WERI-Rb-1 (cell line): ENCODE data around the gene ZFHX3.

ENCODE experiments used
- DNase-seq: peaks from one replicate; pipeline ENCODE4 v3.0.0-alpha.2; 2020
- H3K27ac ChIP-seq: fragments of 250-450 bp; sonication (Bioruptor Pico); 2 replicates; pipeline ENCODE4 v1.5.1; 2020; ENCODE audit warnings: mild to moderate bottlenecking, moderate library complexity
- H3K27me3 ChIP-seq: fragments of 250-450 bp; sonication (Bioruptor Pico); 2 replicates; pipeline ENCODE4 v1.5.1; 2021; ENCODE audit warnings: mild to moderate bottlenecking, low read depth, moderate library complexity; ENCODE audit not compliant: insufficient read depth, severe bottlenecking
- H3K36me3 ChIP-seq: fragments of 250-450 bp; sonication (Bioruptor Pico); 2 replicates; pipeline ENCODE4 v1.5.1; 2020; ENCODE audit warnings: mild to moderate bottlenecking, moderate library complexity
- H3K4me3 ChIP-seq: 2 replicates; pipeline ENCODE4 v1.5.1; 2011; ENCODE audit warnings: low read depth, mild to moderate bottlenecking, control low read depth, low read length
- H3K9me3 ChIP-seq: fragments of 250-450 bp; sonication (Bioruptor Pico); 2 replicates; pipeline ENCODE4 v1.5.1; 2021; ENCODE audit warnings: mild to moderate bottlenecking, moderate library complexity; ENCODE audit not compliant: severe bottlenecking
- CTCF ChIP-seq: IDR thresholded peaks from 2 replicates; pipeline ENCODE4 v1.5.1; 2011; ENCODE audit warnings: low read depth, mild to moderate bottlenecking, control low read depth, inconsistent platforms, low read length

Gene ZFHX3

GRCh38 chr16:72974142-72974769 is 73.7 kb downstream of the ZFHX3 start:
- TF ChIP-seq CTCF: no peak
- Histone ChIP-seq H3K4me3 (no peak overlapping the region), H3K36me3 (no peaks in the 10 kb centered on the region; the same call in 1 of the 2 replicates), H3K27ac (no peak overlapping the region), H3K27me3 (no peaks in the 10 kb centered on the region), H3K9me3 (no peaks in the 10 kb centered on the region)
- no peak for DNase-seq

GRCh38 chr16:72972878-72973571 is 74.9 kb downstream of the ZFHX3 start:
- H3K4me3 ChIP-seq: no peak overlapping the region
- H3K27ac ChIP-seq: no peak overlapping the region
- H3K27me3 ChIP-seq: no peaks in the 10 kb centered on the region
- no peaks in the 10 kb centered on the region; the same call in 1 of the 2 replicates for H3K36me3 ChIP-seq
- no peak for DNase-seq
- no peaks in the 10 kb centered on the region for H3K9me3 ChIP-seq
- no peak for TF ChIP-seq CTCF

GRCh38 chr16:72971370-72971769 is 76.6 kb downstream of the ZFHX3 start:
- Histone ChIP-seq H3K36me3 (no peaks in the 10 kb centered on the region; the same call in 1 of the 2 replicates), H3K9me3 (no peaks in the 10 kb centered on the region), H3K27me3 (no peaks in the 10 kb centered on the region), H3K27ac (no peak overlapping the region), H3K4me3 (no peak overlapping the region)
- no peak for TF ChIP-seq CTCF
- no peak for DNase-seq

- Histone ChIP-seq H3K27me3 (no peaks in the 10 kb centered on the region), H3K36me3 (no peaks in the 10 kb centered on the region; the same call in 1 of the 2 replicates), H3K9me3 (no peaks in the 10 kb centered on the region), H3K4me3 (no peak overlapping the region), H3K27ac (no peak overlapping the region)
- TF ChIP-seq CTCF: no peak
- no peak for DNase-seq
Measured at GRCh38 chr16:72970656-72971055, 77.3 kb downstream of the ZFHX3 start.

GRCh38 chr16:72969812-72970211 is 78.1 kb downstream of the ZFHX3 start:
- H3K27ac ChIP-seq: no peak overlapping the region
- TF ChIP-seq CTCF: no peak
- H3K27me3 ChIP-seq: no peaks in the 10 kb centered on the region
- no peaks in the 10 kb centered on the region for H3K9me3 ChIP-seq
- H3K4me3 ChIP-seq: no peak overlapping the region
- no peaks in the 10 kb centered on the region; the same call in 1 of the 2 replicates for H3K36me3 ChIP-seq
- DNase-seq: no peak
